GM19328 (cell line): ENCODE results near the gene CTNNBL1.

Experiments
- ATAC-seq: cut with Tn5 transposase; IDR thresholded peaks from one replicate; pipeline ENCODE4 v1.9.1; 2021; ENCODE audit warnings: mild to moderate bottlenecking, moderate library complexity; ENCODE audit not compliant: unreplicated experiment

Gene CTNNBL1

DNA sequence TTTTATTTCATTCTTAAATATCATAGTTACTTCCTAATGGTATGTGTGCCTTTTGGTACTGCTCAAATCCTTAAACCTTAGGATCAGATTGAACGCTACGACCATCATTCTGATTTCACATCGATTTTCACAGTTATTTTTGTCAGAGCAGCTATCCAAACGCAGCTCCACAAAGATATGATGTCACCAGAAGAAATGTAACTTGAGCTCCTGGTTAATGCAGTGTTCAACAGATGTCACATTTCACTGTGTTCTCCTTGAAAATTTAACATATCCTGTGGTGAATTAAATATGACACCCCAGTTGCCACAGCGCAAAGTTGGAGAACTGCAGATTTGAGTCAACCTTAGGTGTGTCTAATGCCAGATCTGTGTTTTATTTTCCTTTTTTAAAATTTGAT is 81.4 kb downstream of the CTNNBL1 start:
- ATAC-seq = no peak

DNA sequence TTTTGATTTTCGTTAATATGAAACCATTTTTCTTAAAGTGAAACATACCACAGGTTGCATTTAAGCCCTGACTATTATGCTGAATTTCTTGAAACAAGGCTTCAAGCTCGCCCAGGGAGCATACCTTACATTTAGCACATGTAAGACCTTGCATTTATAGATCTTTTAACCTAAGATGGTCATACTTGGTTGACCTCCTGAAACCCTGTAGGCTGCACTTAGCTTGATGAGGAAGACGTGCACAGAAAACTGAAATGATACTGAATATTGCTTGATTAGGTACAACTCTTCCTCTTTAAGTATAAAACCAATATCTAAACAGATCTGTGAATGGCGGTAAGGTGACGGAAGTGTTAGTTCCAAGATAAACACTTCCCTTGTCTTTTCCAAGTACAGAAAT is 82.2 kb downstream of the CTNNBL1 start:
- ATAC-seq = no peak

DNA sequence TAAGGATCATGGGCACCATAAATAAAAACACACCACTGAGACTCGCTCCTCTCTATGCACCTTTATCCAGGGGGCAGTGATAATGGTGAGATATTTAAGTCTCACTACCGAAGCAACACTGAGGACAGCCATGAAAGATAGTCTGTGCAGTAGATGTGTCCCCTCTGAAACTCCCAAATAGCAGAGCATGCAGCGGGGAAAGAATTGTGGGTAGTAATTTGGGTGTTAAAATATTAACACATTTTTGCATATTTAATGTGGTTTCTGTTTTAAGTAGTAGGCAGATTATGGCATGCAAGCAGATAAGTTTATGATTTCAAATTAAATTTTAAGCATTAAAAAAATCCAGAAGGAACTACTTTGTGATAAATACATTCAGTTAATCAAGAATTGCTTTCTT is 82.7 kb downstream of the CTNNBL1 start:
- ATAC-seq = no peak

DNA sequence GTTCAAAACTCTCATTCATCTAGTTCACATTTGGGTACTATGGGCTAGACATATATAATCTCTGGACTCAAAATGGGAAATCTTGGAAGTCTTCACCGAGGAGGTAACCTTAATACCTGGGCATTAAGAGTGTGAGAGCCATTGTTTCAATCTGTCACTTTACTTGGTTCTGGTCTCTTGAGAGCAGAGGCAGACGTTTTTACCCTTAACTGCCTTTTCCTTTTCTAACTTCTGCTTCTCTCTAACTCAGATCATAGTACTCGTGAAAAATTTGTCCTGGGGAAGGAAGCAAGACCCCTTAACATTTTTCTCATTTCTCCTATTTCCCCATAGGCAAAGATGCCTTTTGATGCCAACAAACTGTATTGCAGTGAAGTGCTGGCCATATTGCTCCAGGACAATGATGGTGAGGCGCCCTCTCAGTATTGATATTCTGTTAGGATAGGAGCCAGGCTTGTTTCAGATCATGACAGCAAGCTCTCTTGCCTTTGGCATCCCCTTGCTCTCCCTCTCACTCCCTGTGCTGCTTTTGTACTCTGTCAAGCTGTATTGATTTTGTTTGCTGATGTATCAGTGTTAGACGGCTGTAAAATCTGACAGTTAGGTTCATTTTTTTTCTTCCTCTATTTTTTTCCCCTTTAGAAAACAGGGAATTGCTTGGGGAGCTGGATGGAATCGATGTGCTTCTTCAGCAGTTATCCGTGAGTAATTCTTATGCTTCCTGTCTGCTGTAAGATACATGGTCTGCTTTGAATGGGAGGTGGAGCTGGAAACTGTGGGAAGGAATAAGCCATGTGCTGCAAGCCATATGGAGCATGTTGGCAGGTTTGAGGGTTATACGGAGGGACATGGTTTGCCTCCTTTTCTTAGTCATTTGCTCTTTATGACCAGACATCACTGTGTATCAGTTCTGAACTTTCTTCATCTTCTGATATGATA is 83.5 kb downstream of the CTNNBL1 start:
- ATAC-seq = no peak

DNA sequence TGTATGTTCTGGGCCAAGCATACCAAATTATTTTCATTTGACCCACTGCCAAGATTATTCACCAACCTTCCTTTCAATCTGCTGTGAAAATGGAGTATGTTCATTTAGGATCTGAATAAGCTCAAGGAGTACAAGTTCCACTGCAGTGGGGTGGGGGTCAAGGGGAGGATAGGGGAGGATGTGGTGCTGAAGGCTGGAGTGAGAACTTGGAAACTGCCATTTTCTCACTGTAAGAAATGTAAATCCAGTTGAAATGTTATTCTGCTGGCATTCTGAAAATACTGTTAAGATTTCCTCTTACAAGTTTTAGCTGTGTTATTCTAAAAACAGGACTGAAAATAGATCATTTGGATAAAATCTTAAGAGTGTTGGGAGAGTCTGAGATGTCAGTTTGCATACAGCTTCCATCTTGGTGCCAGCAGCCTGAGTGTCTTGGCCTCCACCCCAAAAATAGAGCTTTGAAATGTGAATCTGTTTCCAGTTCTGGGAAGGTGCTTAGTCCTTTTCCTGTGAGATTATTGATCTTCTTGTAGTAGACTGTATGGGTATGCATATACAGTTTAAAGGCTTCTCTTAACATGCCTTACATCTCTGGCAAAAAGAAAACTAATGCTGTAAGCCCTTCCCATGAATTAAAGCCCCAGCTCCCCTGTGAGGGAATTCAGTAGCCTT is 84.3 kb downstream of the CTNNBL1 start:
- no peak for ATAC-seq

DNA sequence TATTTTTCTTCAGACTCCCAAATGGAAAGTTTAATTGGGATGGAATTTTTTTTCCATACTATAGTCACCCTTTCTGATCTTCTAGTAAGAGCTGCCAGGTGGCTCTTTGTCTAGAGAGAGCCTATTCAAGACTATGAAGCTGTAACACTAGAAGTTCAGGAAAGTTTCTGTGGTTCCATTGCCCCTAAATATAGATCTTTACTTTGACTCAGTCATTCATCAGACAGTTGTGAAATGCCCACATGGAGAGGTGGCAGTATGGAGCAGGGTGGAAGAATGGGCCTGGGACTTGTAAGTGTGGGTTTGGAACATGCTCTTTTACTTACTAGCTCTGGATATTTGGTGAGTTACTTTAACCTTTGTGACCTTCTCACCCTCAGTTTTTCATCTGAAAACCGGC is 87.8 kb downstream of the CTNNBL1 start:
- no peak for ATAC-seq

DNA sequence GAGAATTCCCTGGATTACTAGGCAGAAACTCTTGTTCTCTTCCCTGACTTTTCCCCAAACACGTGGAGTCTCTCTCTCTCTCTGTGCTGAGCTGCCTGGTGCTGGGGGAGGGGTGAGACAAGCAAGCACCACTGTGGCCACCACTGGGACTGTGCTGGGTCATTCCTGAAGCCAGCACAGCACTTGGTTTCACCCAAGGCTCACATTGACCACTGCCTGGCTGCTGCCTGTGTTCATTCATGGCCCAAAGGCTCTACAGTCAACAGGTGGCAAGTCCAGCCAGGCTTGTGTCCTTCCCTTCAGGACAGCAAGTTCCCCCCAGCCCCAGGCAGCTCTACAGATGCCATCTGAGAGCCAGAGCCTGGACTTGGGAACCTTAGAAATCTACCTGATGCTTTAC is 92.2 kb downstream of the CTNNBL1 start:
- no peak for ATAC-seq

DNA sequence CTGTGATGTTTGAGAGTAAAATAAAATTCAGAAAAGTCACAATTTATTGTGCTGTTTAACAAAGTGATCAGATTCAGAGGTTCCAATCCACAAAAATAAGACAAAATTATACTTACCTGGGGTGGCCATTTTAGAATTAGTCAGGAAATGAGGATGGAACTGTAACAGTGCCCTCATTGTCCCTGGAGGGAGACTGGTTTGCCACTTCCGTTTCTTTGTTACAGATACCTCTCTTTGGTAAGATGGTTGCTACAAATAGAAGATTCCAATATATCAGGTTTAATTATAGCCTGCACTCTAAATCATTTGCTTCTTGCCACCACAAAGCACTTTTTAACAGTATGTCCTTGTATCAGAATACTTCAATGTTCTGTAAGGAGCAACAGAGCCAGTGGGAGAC is 95.6 kb downstream of the CTNNBL1 start:
- no peak for ATAC-seq

DNA sequence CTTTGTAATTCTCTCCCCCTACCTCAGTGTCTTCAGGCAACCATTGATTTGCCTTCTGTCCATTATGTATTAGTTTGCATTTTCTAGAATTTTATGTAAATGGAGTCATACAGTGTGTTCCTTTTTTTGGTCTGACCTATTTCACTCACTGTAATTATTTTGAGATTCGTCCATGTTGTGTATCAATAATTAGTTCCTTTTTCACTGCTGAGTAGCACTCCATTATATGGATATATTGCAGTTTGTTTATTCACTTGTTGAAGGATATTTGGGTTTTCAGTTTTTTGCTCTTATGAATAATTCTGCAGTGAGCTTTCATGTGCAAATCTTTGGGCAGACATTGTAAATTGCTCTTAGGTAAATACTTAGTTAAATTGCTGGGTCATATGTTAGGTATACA is 97.1 kb downstream of the CTNNBL1 start:
- no peak for ATAC-seq

DNA sequence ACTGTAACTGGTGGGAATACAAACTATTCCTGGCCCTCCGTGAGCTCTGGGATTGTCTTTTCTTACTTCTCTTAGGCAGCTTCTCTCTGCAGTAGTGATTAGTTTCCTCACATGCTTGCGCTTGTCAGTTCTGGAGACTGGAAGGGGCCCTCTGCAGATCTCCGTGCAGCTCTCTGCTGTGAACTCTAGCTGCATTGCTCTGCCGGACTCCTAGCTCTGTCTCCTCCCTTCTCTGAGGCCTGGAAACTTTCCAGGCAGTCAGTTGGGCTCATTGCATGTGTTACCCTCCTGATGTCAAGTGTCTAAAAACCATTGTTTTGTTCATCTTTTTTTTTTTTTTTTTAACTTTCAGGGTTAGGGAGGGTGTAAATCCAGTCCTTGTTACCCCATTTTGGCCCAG is 102.3 kb downstream of the CTNNBL1 start:
- ATAC-seq = no peak

DNA sequence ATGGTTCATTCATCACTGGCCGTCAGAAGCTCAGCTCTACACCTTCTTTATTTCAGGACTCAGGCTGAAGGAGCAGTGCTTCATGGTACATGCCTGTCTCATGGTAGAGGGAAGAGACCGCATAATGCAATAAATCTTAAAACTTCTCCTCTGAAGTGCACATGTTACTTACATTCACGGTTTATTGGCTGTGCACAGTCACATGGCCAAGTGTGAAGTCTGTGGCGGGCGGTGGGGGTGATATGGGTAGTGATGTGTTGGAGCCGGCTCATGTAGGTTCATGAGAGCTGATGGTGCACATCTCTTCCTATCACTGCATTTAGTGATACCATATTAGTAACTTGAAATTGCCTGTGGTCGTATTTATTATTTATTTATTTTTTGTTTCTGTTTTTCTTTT is 102.9 kb downstream of the CTNNBL1 start:
- ATAC-seq = no peak

DNA sequence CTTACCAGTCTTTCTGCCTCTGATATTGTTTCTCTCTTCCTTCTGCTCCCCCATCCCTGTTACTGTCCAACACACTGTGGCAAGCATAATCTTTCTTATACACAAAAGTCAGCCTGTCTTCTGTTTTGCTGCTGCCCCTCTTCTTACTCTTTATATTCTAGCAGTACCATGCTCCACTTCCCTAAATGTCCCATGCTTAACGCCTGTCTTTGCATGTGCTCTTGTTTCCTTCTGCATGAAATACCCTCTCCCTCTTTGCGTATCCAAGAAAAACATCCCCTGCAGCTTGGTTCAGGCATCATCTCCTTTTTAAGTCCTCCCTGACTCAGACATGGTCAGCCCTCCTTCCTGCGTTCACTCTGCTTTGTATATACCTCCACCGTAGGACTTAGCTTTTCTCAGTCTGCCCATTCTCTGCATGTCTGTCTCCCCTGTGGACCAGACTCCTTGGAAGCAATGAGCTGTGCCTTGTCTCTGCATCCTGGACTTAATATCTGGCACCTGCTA is 103.9 kb downstream of the CTNNBL1 start:
- ATAC-seq = no peak

DNA sequence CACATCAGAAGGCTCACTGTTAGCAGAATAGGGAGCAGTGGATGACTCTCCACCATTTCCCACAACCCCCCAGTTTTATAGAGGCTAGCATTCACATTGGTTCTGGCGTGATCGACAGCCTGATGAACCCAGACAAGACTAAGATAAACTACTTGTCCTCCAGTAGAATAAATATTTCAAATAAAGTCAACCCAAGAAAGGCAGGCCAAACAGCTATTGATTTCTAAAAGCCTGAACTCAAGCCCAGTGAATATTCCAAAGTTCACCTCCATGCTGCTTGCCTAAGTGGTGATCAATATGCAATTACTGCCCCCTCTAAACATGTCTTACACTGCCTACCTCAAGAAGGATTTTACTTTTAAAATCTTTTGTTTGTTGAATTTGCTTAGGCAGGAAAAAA is 104.5 kb downstream of the CTNNBL1 start:
- ATAC-seq = no peak

DNA sequence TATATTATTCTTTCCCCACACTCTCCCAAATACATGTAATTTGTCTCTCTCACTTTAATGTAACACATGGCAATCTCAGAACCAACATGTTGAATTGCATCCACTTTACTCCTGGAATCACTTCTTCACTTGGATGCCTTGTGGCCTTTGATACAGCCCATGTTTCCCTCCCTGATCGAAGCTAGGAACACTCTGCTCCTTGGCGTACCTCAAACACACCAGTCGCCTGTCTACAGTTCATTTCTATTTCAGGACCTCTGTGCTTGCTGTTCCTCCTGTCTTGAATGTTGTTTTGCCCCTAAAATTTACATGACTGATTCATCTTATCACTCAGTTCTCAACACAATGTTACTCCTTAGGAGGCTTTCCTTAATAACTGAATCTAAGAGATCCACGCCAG is 106.8 kb downstream of the CTNNBL1 start:
- ATAC-seq = no peak

DNA sequence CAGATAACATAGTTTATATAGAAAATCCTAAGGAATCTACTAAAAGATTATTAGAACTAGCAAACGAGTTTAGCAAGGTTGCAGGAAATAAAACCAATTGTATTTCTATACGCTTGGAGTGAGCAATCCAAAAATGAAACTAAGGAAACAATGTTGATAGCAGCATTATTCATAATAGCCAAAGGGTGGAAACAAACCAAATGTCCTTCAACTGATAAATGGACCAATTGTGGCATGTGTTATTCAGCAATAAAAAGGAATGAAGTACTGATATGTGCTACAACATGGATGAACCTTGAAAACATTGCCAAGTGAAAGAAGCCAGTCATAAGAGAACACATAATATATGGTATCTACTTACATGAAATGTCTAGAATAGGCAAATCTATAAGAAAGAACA is 108.1 kb downstream of the CTNNBL1 start:
- ATAC-seq = no peak

DNA sequence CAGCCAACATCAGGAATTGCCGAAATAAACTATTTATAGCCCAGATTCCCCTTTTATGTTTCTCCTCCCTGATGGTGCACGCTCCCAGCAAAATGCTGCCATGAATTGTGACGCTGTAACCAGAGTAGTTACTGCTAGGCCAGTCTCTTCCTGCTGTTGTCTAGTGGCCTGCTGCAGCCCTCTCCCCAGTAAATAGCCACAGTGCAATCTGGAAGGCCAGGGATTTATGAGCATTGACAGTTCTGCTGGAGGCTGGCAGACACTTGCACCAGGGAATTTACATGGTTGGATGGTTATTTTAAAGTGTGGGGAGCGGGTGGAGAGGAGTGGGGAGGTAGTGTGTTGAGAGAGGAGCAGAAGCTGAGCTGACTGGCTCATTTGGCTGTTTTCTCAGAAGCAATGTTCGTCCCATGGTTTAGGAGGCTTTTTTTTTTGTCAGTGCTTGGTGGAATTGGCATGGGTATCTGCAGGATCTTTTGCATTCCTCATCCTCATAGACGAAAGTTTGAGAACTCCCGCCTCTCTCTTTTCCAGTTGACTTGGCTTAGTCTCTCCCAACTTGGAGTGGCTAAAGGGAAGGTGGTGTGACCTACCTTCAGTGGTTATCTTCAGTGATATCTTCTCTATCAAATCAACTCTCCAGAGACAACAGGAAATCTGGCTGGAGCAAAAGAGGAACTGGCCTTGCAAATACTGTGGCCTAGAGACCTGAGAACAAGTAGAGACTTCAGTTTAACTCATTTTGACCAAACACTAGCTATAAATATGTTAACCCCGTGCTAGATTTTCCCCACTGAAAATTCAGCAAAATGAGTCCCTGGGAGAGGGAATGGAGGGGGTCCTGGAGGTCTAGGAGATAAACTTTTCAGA is 109.8 kb downstream of the CTNNBL1 start:
- ATAC-seq = no peak

DNA sequence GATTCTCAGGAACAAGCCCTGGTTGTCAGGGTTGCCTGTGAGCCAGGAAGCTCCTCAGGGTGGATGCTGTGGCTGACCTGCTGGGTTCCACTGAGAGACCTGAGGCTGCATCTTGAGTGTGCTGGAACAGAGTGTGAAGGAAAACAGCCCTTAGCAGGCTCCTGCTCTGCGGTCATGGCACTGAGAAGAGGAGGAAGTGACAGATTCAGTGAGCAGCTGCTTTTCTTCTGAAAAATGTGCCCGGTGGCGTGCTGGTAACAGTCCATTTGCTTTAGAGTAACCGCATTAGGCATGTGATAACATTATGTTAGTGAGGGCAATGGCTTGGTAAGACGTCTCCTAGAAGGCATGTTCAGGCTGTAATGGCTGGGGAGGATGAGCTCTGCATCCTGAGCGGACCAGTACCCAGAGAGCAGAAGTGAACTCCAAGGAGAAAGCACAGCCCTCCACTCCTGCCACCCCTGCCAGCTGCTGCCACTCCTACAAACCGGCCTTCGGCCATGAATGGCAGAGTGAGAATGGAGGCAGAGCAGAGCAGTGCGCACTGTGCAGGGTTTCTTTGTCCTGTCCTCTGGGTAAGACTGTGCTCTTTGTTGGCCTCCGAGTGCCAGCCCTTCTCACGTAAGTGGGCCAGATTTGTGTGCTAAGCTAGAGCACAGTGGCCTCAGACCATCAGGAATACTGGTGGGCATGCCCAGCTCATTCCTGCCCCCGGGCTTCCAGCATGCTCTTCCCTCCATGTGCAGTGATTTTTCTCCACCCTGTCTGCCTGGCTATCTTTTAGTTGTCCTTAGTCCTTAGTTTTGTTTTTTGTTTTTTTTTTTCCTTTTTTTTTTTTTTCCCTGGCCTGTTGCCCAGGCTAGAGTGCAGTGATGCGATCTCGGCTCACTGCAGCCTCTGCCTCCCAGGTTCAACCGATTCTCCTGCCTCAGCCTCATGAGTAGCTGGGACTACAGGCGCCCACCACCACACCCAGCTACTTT is 111.0 kb downstream of the CTNNBL1 start:
- ATAC-seq = peak; percentile 56

DNA sequence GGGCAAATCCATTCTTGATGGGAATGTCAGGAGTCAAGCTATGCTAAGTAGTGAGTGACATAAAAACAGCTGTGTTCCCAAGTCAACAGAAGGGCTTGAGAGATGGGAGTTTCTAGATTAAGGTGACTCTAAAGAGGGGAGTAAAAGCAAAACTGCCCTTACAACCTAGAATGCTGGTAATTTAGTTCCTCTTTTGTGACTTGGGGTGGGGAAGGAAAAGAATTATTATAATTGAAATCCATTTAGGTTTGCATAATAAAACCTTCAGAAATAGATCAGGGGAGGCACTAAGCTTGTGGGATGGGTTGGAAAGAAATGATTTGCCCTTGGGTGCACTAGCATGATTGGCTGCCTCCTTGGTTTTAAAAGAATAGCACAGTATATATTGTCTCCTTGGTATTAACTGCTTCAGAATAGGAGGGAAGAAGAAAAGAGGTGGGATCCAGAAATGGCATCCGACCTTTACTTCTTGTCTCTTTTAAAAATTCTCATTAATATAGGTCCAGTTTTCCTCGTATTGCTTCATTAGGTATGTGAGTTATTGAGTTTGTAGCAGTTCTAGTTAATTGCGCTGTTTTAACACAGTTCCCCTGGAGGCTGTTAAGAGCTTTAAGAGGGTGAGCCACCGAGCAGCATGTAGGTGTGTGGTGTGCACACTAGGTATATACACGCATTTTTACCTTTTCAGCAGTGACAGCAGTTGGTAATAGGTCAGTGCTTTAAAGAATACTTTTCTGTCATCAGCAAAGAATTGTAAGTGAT is 113.8 kb downstream of the CTNNBL1 start:
- no peak for ATAC-seq
